ENCODE measurements around the gene PLTP. TPM values are rescaled to one million over a fixed set of nuclear protein-coding genes. Genes with fewer than 3 reads are reported as not detected.

PLTP gene
- total and polyA plus RNA-seq, 2 experiments from 2014 or later, result 71.7 to 99.6 TPM

GRCh38 chr20:45899046-45899835, 12.7 kb downstream of the PLTP start:
- no peak for DNase-seq (ENCODE audit: low read depth in 1 of 2, low spot score in 1 of 2)
- no peak overlapping the region for H3K4me3 ChIP-seq
- no peak overlapping the region for H3K27ac ChIP-seq
- H3K36me3 ChIP-seq, result peaks cover 63% of the 10 kb centered on the region
- no peaks in the 10 kb centered on the region for H3K9me3 ChIP-seq (ENCODE audit: low read depth)
- no peaks in the 10 kb centered on the region for H3K27me3 ChIP-seq
- no peak for TF ChIP-seq CTCF (IDR thresholded peaks at IDR 0.05; ENCODE audit: low read depth, low read length)
- H3K4me1 ChIP-seq (ENCODE audit: low read depth), result no peaks in the 10 kb centered on the region

GRCh38 chr20:45898285-45898684, 13.7 kb downstream of the PLTP start:
- no peak overlapping the region for H3K27ac ChIP-seq
- no peaks in the 10 kb centered on the region for H3K9me3 ChIP-seq (ENCODE audit: low read depth)
- DNase-seq (ENCODE audit: low read depth in 1 of 2, low spot score in 1 of 2), result no peak
- no peaks in the 10 kb centered on the region for H3K4me1 ChIP-seq (ENCODE audit: low read depth)
- H3K27me3 ChIP-seq, result no peaks in the 10 kb centered on the region
- H3K4me3 ChIP-seq, result no peak overlapping the region
- peaks cover 64% of the 10 kb centered on the region for H3K36me3 ChIP-seq
- no peak for TF ChIP-seq CTCF (IDR thresholded peaks at IDR 0.05; ENCODE audit: low read depth, low read length)

DNA sequence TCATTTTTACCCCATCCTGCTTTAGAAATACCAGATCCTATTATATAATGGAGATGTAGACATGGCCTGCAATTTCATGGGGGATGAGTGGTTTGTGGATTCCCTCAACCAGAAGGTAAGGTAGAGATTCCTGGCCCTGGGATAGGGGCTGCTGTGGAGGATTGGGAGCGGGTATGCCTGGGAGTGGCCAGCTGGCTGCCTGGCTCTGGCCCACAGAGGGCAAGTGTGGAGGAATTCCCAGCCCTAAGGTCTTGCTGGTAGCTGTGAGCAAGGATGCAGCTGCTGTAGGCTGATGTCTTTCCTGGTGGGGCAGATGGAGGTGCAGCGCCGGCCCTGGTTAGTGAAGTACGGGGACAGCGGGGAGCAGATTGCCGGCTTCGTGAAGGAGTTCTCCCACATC, 14.3 kb downstream of the PLTP start:
- H3K4me1 ChIP-seq (ENCODE audit: low read depth), result no peaks in the 10 kb centered on the region
- no peaks in the 10 kb centered on the region for H3K27me3 ChIP-seq
- no peak overlapping the region for H3K27ac ChIP-seq
- no peaks in the 10 kb centered on the region for H3K9me3 ChIP-seq (ENCODE audit: low read depth)
- DNase-seq (ENCODE audit: low read depth in 1 of 2, low spot score in 1 of 2), result no peak
- H3K36me3 ChIP-seq, result peaks cover 64% of the 10 kb centered on the region
- no peak for TF ChIP-seq CTCF (IDR thresholded peaks at IDR 0.05; ENCODE audit: low read depth, low read length)
- no peak overlapping the region for H3K4me3 ChIP-seq

GRCh38 chr20:45897289-45897688, 14.7 kb downstream of the PLTP start:
- Histone ChIP-seq H3K27me3 (no peaks in the 10 kb centered on the region), H3K27ac (no peak overlapping the region), H3K4me1 (ENCODE audit: low read depth) (no peaks in the 10 kb centered on the region), H3K4me3 (no peak overlapping the region), H3K36me3 (peaks cover 64% of the 10 kb centered on the region), H3K9me3 (ENCODE audit: low read depth) (no peaks in the 10 kb centered on the region)
- TF ChIP-seq CTCF (IDR thresholded peaks at IDR 0.05; ENCODE audit: low read depth, low read length), result no peak
- DNase-seq (ENCODE audit: low read depth in 1 of 2, low spot score in 1 of 2), result no peak

- TF ChIP-seq CTCF (IDR thresholded peaks at IDR 0.05; ENCODE audit: low read depth, low read length), result no peak
- Histone ChIP-seq H3K27ac (no peak overlapping the region), H3K4me1 (ENCODE audit: low read depth) (peaks cover 3% of the 10 kb centered on the region), H3K9me3 (ENCODE audit: low read depth) (no peaks in the 10 kb centered on the region), H3K27me3 (no peaks in the 10 kb centered on the region), H3K4me3 (no peak overlapping the region), H3K36me3 (peaks cover 61% of the 10 kb centered on the region)
- DNase-seq (ENCODE audit: low read depth in 1 of 2, low spot score in 1 of 2), result no peak
Observed at GRCh38 chr20:45896641-45897161, 15.3 kb downstream of the PLTP start.

Measured in cardiac muscle cell (in vitro differentiated cells and primary cell).